Caco-2 (cell line): ENCODE data around the gene TMEM125. TPM values are rescaled to one million over a fixed set of nuclear protein-coding genes. Genes with fewer than 3 reads are reported as not detected.

ENCODE experiments used
- BruUV-seq: library from RNA; stranded (reverse); fragments of 400-500 nt; replicated peaks from 2 replicates; lab custom pipeline; 2021; lab: Mats Ljungman, UMichigan
- CTCF ChIA-PET: fragments of 300-600 bp; sonication (Branson Sonifier 250); formaldehyde crosslinking; loops from one replicate; lab custom pipeline; 2022; ENCODE audit warnings: antibody characterized with exemption; lab: Charles Lee
- POLR2A ChIA-PET: fragments of 300-600 bp; sonication (Branson Sonifier 250); formaldehyde crosslinking; loops from one replicate; lab custom pipeline; 2022; ENCODE audit warnings: antibody characterized with exemption; lab: Charles Lee
- DNase-seq, 2 experiments: peaks; one replicate each; pipeline versions ENCODE4 v3.0.0 to v3.0.0-alpha.2; 2020 to 2022
- H3K27me3 ChIP-seq: replicated peaks from 2 replicates; pipeline ENCODE4 v1.6.0; 2011; ENCODE audit warnings: low read length; ENCODE audit not compliant: control insufficient read depth, insufficient read depth
- H3K36me3 ChIP-seq: 2 replicates; pipeline ENCODE4 v1.5.1; 2011; ENCODE audit warnings: low read length; ENCODE audit not compliant: control insufficient read depth, insufficient read depth
- H3K4me1 ChIP-seq: fragments of 250-450 bp; sonication (Bioruptor Pico); 2 replicates; pipeline ENCODE4 v1.5.1; 2020; ENCODE audit warnings: mild to moderate bottlenecking
- H3K4me3 ChIP-seq: 2 replicates; pipeline ENCODE4 v1.5.1; 2011; ENCODE audit warnings: low read depth, mild to moderate bottlenecking, control low read depth, low read length
- H3K9me3 ChIP-seq: fragments of 250-450 bp; sonication (Bioruptor Pico); 2 replicates; pipeline ENCODE4 v1.5.1; 2020; ENCODE audit warnings: mild to moderate bottlenecking, moderate library complexity
- H3K27ac Mint-ChIP-seq: one replicate; pipeline ENCODE4 v1.8.0; 2022; ENCODE audit warnings: mixed read lengths; ENCODE audit not compliant: unreplicated experiment
- H3K27me3 Mint-ChIP-seq: one replicate; pipeline ENCODE4 v1.8.0; 2022; ENCODE audit warnings: mixed read lengths; ENCODE audit not compliant: insufficient read depth, unreplicated experiment
- H3K36me3 Mint-ChIP-seq: one replicate; pipeline ENCODE4 v1.8.0; 2022; ENCODE audit warnings: mild to moderate bottlenecking, mixed read lengths; ENCODE audit not compliant: insufficient read depth, unreplicated experiment
- H3K4me1 Mint-ChIP-seq: one replicate; pipeline ENCODE4 v1.8.0; 2022; ENCODE audit warnings: low read depth, mixed read lengths; ENCODE audit not compliant: unreplicated experiment
- H3K4me3 Mint-ChIP-seq: one replicate; pipeline ENCODE4 v1.8.0; 2022; ENCODE audit warnings: mild to moderate bottlenecking, moderate library complexity, mixed read lengths; ENCODE audit not compliant: unreplicated experiment
- H3K9me3 Mint-ChIP-seq: one replicate; pipeline ENCODE4 v1.8.0; 2022; ENCODE audit warnings: mixed read lengths; ENCODE audit not compliant: unreplicated experiment
- CTCF ChIP-seq, 2 experiments: fragments of 200-600 bp in 1 of 2; IDR thresholded peaks; 1 replicate in 1 of 2; 2 replicates in 1 of 2; pipeline versions ENCODE4 v1.5.1 to v1.8.0; 2011 to 2022; ENCODE audit warnings: antibody characterized with exemption in 1 of 2, control low read depth in 1 of 2, inconsistent platforms in 1 of 2, low read depth in 1 of 2, low read length in 1 of 2, mild to moderate bottlenecking in 1 of 2, moderate library complexity in 1 of 2; ENCODE audit not compliant: insufficient read depth in 1 of 2, severe bottlenecking in 1 of 2, unreplicated experiment in 1 of 2
- intact Hi-C: fragments of 100-400 bp; cut with micrococcal nuclease; formaldehyde crosslinking; loops from one replicate; pipeline ENCODE4 v1.10.0; 2022; ENCODE audit not compliant: unreplicated experiment
- total RNA-seq: library from RNA; stranded (reverse); gene quantifications from 2 replicates; pipeline ENCODE4 v1.2.3, GENCODE V29; 2022

TMEM125 gene
- total RNA-seq, 1 experiment from 2014 or later, result 25.9 TPM

- Histone ChIP-seq H3K36me3 (peaks cover 2% of the 10 kb centered on the region; the same call in 1 of the 2 replicates), H3K9me3 (peaks cover 9% of the 10 kb centered on the region), H3K27me3 (no peaks in the 10 kb centered on the region), H3K4me3 (no peak overlapping the region), H3K4me1 (peaks cover 16% of the 10 kb centered on the region)
- CTCF ChIA-PET, result no interaction called here
- DNase-seq, result no peak
- H3K4me1 Mint-ChIP-seq, result peaks cover 17% of the 10 kb centered on the region
- TF ChIP-seq CTCF (IDR thresholded peaks at IDR 0.05; ENCODE audit: insufficient read depth in 1 of 2, low read depth in 1 of 2, low read length in 1 of 2, severe bottlenecking in 1 of 2, unreplicated experiment in 1 of 2), result no peak
- H3K9me3 Mint-ChIP-seq, result peaks cover 10% of the 10 kb centered on the region
- peak overlapping the region; percentile 53 for H3K27ac Mint-ChIP-seq
- peaks cover 28% of the 10 kb centered on the region for H3K36me3 Mint-ChIP-seq
- intact Hi-C loops, result no loop called here
- no peak overlapping the region for H3K4me3 Mint-ChIP-seq
- no peaks in the 10 kb centered on the region for H3K27me3 Mint-ChIP-seq
- no TSS peak for BruUV-seq
- POLR2A ChIA-PET, result no interaction called here
Observed at GRCh38 chr1:43267818-43268425, 1.9 kb upstream of the TMEM125 start.

- H3K9me3 Mint-ChIP-seq, result no peaks in the 10 kb centered on the region
- H3K4me1 Mint-ChIP-seq, result peaks cover 17% of the 10 kb centered on the region
- ChIA-PET CTCF (interaction anchor here (1.4 kb wide), 1 partner anchor 15 kb away, joined by 6 read pairs; the partner anchor contains the start of gene C1orf210), POLR2A (interaction anchor here (0.5 to 1.4 kb wide), 7 partner anchors 15 to 283 kb away, joined by 3 to 13 read pairs (median 4); partner anchors contain the start of genes C1orf210, CDC20 and ELOVL1)
- Histone ChIP-seq H3K27me3 (no peaks in the 10 kb centered on the region), H3K36me3 (peaks cover 4% of the 10 kb centered on the region; the same call in 1 of the 2 replicates), H3K4me1 (peaks cover 16% of the 10 kb centered on the region), H3K4me3 (peak overlapping the region; percentile 45), H3K9me3 (no peaks in the 10 kb centered on the region)
- BruUV-seq, result no TSS peak
- H3K36me3 Mint-ChIP-seq, result peaks cover 32% of the 10 kb centered on the region
- intact Hi-C loops, result loop anchor here (1.0 to 2.0 kb wide), 3 partner anchors 15 to 88 kb away; partner anchors contain the start of genes C1orf210 and CDC20
- peak; percentile 91 to 95 for DNase-seq
- TF ChIP-seq CTCF (IDR thresholded peaks at IDR 0.05; ENCODE audit: insufficient read depth in 1 of 2, low read depth in 1 of 2, low read length in 1 of 2, severe bottlenecking in 1 of 2, unreplicated experiment in 1 of 2), result no peak
- H3K27ac Mint-ChIP-seq, result peak overlapping the region; percentile 99
- peak overlapping the region; percentile 87 for H3K4me3 Mint-ChIP-seq
- no peaks in the 10 kb centered on the region for H3K27me3 Mint-ChIP-seq
Observed at GRCh38 chr1:43270421-43271095, 775 bp downstream of the TMEM125 start.
